DMS153 treated with DMSO at 0.1 percent for 48 hours (cell line): ENCODE data around the gene INPP5A.
A peak's percentile ranks its signal among the peaks of the same experiment; 100 is the strongest.

Experiments
- DNase-seq: peaks from one replicate; lab custom pipeline; 2025; ENCODE audit not compliant: unreplicated experiment; lab: John Stamatoyannopoulos, UW

INPP5A gene

DNA sequence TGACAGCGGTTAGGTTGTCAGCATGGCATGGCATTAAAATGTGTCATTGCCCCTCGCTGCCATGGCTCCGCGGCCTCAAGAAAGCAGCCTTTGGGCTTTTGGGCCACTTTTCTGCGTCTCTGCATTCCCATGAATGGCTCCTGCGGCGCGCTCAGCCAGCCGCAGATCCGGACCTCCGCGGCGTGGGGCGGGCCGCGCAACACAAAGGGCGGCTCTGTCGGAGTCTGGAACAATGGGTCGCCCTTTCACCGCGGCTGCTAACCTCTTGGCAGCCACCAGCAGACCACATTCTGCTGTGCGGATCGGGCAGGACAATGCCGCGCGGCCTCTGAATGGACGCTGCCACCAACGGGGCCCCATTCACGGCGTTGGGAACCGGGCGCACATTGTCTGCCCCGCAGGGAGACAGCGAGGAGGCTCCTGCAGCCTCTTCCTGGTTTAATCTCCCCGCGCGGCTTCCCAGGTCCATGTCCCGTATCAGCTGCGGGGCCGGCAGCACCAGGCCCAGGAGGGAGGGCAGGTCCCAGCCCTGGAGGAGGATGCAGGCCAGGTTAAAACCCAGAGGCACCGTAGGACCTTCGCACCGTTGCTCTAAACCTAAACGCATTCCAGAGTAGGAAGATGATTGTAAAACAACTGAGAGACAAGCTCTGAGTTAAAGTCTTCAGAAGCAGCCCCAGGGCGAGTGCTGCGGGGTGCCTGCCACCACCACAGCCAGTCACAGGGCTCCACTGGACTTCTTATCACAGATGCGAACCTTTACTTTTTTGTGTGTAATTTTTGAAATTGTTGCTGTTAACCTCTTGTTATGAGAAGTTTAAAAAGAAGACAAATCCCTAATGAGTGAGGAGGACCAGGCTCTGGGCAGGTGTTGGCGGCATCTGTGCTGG is 176.8 kb downstream of the INPP5A start:
- DNase-seq, result no peak

DNA sequence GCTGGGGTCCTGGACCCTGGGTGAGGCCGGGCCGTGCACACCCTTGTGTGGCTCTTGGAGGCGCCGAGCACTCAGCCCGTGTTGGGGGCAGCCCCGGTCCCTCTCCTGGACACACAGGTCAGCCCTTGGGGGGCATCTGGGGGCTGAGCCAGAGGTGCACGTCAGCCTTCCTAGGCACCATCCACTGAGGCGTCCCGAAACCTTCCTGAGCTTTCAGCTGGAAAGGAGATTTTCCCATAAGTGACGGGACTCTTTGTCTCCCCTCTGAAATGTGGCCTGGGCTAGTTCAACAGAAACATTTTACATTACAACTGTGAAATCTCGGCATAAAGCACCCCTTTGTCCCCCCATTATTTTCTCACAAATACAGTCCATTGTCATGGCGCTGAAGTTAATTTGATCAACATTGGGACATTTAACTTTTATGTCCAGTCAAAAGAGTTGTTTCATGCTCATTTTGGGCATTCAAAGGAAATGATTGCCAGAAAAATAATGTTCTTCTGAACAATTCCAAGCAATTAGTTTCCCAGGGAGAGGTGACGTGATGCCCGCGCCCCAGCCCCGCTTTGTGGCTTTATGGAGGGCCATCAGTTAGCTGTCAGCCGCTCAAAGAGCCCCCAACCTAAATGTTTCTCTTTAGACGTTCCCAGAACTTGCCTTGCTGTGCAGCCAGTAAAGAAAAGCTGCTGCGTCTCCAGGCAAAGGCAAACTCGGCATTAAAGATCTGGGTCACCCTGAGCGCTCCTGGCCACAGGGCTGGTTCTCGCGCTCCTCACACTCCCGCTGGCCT is 177.6 kb downstream of the INPP5A start:
- DNase-seq, result no peak

DNA sequence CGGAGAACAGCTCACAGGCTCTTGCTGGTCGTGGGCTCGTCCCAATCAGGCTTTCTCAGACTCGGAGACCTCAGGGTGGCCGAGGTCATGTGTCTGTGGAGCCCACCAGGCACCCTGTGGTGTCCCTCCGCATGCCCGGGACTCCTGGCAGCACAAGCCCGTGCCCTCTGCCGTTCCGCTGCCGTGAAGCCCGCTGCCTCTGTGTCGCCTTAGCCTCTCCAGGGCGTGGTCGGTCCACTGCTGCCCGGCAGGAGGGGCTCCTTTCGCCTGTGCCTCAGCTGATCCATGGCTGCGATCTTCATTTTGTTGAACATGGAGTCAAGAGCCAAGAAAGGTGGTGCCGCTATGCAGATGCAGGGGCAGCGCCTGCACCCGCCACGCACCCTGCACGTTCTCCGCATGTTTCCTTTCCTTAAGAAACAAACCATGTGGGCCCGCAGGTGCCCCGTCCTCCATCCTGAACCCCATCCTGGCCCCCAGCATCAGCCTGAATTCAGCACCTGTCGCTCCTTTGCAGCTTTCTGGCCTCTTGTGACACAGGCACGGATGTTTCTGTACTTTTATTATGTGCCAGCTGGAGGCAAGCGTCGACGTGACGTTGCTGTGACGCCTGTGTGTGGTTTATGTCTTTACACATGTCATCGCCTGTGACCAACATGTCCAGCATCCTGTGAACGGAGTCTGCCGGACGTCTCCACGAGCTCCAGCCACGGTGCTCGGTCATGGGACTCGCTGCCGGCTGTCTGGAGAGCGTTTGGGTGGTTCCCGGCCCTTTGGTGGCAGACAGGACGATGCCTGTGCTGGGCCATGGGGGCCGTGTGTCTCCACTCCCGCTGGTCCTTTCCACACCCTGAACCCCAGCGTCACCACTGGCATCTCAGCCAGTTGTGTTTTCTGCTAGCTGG is 178.4 kb downstream of the INPP5A start:
- no peak for DNase-seq

DNA sequence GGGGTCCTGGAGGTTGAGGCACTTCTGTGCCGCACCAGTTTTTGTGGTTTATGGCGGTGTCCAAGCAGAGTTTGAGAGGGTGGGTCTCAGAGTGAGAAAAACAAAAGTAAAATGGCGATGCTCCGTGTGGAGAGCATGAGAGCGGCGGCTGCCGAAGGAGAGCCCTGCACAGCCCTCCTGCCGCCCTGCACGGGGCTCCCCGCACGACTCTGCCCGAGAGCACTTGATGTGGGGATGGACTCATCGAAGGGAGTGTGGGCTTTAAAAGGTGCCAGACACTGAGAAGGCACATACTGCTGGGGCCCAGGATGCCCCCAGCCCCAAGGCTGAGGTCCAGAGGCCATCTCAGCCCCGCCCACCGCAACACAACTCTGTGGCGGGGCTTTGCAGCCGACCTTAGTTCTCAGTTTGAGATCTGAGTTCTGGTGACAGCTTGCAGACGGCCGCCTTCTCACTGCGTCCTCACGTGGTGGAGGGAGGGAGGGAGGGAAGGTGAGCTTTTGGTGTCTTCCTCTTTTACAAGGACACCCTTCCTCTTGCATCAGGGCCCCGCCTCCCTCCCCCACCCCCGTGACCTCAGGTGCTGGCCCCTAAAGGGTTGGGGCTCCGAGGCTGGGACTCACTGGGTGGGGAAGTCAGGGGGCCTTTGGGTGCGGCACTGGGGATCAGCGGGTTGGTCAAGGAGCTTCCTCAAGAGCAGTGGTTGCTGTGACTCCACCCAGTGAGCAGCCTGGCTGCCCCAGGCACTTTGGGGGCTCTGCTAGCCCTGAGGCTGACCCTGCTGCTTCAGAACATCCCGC is 179.3 kb downstream of the INPP5A start:
- DNase-seq, result no peak

DNA sequence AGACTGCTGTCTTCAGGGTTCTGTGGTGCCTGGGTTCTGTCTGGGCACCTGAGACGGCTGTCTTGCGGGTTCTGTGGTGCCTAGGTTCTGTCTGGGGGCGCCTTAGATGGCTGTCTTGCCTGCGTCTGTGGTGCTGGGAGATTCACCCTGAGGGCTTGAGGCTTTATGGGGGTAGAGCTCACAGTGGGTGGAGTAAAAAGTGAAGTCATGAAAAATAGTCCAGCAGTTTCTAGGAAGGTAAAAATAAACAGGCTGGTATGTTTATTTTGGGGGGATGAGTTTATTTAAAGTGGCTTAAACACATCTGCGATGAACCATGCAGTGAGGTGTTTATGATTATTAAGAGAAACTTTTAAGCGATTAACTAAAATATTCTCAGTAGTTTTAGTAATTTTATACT is 184.1 kb downstream of the INPP5A start:
- no peak for DNase-seq

DNA sequence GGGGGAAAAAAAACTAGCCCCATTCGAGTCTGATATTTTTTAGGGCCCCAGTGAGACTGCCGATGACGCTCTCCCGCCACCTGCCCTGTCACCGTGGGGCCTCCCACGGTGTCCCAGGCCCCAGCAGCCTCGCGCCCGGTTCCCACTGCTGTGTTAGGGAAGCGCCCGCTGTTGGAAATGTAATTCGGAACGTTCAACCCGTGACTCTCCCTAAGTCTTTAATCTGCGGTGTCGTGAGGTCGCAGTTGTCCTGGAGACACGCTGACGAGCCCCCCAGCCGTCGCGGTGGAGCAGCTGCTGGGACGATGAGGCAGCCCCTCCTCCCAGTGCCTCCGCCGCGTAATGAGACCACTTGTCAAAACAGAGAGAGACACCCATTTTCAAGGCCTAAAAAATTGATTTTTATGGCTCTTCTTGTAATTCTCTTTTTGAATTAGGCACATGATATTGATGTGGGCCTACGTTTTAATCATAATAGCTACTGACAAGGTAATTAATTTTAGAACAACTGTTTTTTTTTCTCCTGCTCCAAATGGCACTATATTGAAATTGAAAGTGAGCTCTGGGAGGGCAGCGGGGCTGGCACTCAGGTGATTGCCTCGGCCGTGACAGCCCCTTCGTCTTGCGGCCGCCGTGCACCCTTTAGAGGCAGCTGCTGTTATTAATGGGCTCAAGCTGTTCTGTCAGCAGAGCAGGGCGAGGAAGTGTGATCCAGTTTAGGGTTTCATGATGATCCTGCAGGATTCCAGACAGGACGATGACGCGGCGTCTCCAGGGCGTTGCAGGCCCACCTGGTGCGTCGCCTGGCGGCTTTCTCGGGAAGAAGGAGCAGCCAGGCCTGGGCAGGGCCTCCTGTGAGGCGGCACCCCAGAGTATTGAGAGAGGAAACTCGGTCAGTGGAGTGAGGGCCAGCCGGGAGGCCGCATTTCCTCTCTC is 185.1 kb downstream of the INPP5A start:
- peak; percentile 37 for DNase-seq

DNA sequence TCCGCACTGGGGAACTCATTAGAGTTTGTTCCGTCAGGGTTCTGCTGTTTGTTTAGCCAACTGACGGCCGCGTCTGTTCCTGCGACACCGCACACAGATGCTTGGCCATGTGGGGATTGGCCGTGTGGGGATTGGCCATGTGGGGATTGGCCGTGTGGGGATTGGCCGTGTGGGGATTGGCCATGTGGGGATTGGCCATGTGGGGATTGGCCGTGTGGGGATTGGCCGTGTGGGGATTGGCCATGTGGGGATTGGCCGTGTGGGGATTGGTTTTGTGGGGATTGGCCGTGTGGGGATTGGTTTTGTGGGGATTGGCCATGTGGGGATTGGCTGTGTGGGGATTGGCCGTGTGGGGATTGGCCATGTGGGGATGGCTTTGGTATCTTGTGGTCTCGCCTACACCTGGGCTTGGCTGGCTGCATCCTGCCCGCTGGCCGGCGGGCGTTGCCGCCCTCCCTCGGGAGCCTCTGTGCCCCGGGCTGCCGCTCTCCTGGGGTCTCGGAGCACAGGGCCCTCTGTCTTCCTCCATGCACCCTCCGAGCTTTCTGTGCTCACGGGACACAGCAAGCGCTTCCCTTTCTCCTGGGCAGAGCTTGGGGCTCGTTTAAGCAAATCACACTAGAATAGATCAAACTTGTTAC is 185.9 kb downstream of the INPP5A start:
- DNase-seq, result no peak

DNA sequence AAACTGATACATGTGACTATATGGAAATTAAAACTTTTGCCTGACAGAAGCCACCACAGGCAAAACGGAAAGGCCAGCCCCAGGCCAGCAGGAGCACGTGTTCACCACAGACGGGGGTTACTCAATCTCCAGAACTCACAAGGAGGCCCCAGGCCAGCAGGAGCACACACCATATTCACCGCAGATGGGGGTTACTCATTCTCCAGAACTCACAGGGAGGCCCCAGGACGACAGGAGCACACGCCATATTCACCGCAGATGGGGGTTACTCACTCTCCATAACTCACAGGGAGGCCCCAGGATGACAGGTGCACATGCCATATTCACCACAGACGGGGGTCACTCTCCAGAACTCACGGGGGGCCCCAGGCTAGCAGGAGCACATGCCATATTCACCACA is 186.9 kb downstream of the INPP5A start:
- DNase-seq, result no peak

DNA sequence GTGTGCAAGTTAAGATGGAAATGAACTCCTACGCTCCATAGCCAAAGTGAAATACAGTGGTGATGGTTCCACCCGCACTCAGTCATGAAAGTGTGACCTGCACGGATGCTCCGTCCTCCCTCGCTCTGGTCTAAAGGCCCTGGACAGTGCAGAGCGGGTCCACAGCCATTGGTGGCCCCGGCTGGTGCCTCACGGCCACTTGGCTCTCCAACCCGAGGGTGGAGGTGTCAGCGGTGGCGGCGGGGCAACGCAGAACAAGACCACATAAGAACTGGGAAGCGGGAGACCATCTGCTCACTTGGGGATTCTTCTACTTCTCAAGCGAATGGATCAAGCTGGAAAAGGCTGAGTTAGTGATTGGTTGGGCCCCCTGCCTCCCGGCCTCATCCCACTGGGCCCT is 187.6 kb downstream of the INPP5A start:
- DNase-seq, result no peak

DNA sequence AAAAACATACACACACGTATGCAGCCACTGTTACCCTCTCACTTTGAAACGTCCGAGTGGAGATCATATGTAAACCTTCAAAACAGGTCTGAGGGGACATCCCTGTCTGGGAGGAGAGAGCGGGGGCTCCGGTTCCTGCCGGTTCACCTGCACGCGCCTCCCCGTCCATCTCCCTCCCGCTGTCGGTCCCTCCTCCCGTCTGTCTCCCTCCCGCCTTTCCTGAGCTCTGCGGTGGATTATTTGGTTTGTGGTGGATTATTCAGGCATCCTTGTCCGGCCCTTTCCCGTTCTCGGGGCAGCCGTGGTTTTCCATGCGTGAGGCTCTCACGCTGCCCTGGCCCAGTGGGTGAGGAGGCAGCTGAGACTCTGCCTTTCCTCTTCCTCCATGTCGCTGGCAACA is 188.6 kb downstream of the INPP5A start:
- DNase-seq, result no peak

DNA sequence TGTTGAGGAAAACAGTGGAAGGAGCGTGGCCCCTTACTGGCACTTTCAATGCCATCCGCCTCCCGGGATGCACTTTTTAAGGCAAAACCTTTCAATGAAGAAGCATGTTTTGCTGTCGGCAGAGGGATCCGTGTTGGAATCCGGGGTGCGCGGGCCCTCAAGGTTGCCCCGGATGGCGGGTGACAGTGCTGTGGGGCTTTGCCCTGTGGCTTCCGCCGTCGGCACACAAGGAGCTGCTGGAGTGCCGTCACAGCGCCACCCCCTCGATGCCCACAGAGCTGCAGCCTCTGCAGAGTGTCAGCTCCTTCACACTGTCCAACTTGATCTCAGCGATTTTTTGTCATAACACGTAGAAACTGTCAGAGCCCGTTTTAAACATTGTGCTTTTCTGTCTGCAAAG is 189.4 kb downstream of the INPP5A start:
- DNase-seq, result no peak

DNA sequence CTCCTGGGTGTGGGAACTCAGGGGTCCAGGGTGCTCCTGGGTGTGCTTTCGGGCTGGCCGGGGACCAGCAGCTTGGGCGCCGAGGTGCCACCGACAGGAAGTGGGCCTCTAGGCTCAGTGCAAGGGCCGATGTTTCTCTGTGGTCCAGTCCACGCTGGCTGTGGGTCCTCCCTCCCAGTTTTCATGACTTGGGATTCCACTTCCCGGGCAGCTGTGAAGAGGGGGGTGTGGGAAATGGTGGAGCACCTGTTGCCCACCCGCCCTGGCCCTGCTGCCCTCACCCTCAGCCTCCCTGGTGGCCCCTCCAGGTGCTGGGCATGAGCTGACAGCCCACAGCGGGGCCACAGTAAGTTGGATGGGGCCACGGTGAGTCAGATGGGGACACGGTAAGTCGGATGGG is 189.8 kb downstream of the INPP5A start:
- no peak for DNase-seq

DNA sequence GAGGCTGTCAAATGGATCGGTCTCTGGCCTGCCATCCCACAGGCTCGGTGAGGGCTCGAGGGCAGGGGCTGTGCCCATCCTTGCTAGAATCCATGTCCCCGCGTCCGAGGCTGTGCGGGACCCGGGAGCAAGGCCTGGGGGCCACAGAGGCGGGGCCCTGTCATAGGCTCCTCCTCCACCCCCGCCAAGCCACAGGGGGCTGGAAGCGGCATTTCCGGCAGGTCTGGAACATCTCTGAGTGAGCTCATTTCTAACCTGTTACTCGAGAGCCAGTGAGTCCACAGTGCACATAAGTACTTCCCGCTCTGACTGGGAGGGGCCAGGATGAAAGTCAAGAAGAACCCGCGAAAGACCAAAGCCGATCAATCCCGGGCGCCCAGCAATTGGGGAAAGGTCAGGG is 190.7 kb downstream of the INPP5A start:
- peak; percentile 41 for DNase-seq

DNA sequence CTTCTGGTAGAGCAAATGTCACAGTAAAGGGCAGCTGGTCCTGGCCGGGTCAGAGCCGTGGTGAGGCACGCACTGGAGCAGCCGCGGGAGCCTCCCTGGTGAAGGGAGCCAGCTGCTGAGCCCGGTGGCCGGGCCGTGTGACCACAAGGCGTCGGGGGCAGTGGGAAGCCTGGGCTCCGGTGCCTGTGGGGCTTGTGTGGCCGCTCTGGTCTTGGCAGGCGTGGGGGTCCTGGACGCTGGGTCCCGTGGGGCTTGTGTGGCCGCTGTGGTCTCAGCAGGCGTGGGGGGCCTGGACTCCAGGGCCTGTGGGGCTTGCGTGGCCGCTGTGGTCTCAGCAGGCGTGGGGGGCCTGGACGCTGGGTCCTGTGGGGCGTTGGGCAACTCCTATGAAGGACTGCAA is 191.2 kb downstream of the INPP5A start:
- no peak for DNase-seq

DNA sequence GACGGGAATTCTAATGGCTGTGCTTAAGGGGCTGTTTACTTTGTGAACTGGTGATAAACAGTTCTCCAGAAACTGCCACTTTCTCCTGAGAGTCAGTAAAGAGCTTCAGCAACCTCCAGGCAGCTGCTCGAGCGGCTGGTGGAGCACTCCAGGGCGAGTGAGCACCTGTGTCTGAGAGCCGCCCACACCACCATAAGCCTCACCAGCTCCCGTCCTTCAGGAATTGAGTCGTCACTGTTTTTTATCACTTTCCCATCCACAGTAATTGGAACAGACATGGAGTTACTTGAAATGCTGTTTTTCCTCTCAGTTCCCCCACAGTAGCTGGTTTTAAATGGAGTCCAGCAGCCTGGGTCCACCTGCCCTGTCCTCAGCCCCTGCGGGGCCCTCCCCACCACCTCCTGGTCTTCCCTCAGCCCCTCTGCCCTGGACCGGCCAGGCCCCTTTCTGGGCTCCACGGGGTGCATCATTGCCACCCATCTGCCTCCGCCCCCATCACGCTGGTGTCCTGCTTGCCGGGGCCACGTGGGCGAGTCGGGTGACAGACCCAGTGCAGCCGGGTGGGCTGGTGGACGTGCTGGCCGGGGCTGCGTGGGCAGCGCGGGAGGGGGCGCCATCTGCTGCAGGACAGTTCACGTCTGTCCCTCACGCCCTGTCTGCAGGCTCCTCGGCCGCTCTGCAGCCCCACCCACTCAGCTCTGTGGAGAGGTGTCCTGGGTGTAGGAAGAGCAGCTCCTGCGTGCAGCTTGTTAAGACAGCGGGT is 192.4 kb downstream of the INPP5A start:
- DNase-seq, result no peak

DNA sequence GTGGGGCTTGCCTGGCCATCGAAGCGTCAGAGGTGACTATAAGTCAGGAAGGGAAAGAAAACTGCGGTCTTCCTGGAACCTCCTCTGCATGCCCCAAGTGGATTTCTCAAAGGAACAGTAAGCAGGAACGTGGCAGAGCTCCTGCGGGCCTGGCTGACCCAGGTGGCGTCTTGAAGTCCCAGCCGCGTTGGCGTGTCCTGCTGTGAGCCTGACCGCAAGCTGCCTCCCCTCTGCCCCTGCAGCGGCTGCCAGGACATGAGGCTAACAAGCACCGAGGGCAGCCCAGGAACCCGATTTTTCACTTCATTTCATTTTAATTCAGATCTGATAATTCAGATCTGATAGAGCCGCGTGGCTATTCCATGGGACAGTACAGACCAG is 193.0 kb downstream of the INPP5A start:
- no peak for DNase-seq

DNA sequence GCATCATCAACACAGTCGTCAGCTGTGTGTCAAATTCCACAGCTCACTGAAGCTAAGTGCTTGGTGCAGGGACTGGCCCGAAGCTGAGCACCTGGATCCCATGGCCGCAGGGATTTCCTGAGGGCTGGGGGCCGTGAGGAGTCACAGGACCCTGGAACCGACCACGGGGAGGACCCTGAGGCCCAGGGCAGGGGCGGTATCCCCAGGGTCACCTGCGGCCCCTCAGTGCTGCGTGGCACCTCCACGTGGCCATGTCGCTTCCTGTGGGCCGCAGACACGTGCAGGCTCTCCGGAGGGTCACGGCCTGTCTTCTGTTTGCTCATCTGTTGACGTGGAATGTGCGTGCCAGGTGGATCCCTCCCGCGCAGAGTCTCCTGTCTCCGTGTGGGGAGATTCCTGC is 194.9 kb downstream of the INPP5A start:
- no peak for DNase-seq

DNA sequence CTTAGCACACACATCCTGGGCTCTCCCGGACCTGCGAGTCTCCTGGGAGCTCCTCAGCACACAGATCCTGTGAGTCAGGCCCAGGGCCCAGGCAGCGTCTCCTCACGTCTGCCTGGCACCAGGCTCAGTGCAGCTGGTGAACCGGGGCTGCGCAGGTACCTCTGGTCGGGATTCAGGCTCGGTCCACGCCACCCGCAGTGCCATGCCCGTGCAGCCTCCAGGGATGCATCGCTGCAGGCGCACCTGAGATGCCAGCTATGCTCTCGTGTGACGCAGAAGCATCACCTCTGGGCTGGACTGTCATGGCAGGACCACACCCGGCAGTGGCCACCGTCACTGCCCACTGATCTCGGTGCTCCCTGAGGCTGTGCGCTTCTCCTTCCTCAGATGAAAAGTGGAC is 196.3 kb downstream of the INPP5A start:
- DNase-seq, result no peak
